AG20443 (cell line): Measurements from ENCODE around the gene TMOD2.

ENCODE experiments used
- DNase-seq: peaks from one replicate; pipeline ENCODE4 v3.0.0; 2012; ENCODE audit warnings: low spot score, mixed read lengths

The TMOD2 gene

GRCh38 chr15:51856714-51857380 is 105.5 kb downstream of the TMOD2 start:
- no peak for DNase-seq

GRCh38 chr15:51861557-51862359 is 110.4 kb downstream of the TMOD2 start:
- no peak for DNase-seq

GRCh38 chr15:51863131-51863530 is 111.7 kb downstream of the TMOD2 start:
- DNase-seq = no peak

- no peak for DNase-seq
Measured at GRCh38 chr15:51864408-51865056, 113.1 kb downstream of the TMOD2 start.

- no peak for DNase-seq
Measured at GRCh38 chr15:51865317-51865716, 113.9 kb downstream of the TMOD2 start.
